Right renal pelvis (tissue), 4 donors: ENCODE measurements around the gene GLB1L. TPM values are rescaled to one million over a fixed set of nuclear protein-coding genes. Genes with fewer than 3 reads are reported as not detected.
"Not testable (repeated sequence)": the region's sequence is repeated elsewhere in the genome, so short reads cannot be mapped to it uniquely, and the experiment has no call there.

Source experiments
- DNase-seq, 4 donors: peaks; one replicate each; pipeline ENCODE4 v3.0.0-alpha.2; 2013; ENCODE audit warnings: low read depth in 4 of 4, low spot score in 3 of 4, missing footprints in 1 of 4
- polyA plus RNA-seq, 4 donors: library from polyadenylated mRNA; unstranded; fragments of 120-200 nt; gene quantifications; one replicate each; pipeline ENCODE4 v1.2.1, GENCODE V29; 2013; ENCODE audit not compliant: insufficient read length in 4 of 4

The GLB1L gene
- polyA plus RNA-seq, 4 donors, result 21.3 to 28.2 (median 24.2) TPM

DNA sequence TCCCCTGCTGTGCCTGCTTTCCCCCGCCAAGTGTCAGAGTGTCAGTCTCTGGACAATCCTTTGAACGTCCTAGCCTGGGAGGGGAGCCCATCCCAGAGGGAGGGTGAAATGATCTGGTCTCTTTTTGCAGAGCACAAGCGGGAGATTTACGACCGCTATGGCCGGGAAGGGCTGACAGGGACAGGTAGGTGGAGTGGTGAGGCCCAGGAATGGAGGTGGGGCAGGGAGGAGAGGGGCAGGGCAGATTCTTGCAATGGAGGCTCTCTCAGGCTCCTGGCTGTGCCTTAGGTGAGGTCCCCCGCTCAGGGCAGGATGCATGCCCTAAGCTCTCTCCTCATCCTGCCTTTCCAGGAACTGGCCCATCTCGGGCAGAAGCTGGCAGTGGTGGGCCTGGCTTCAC is 36.3 kb upstream of the GLB1L start:
- DNase-seq, result no peak

DNA sequence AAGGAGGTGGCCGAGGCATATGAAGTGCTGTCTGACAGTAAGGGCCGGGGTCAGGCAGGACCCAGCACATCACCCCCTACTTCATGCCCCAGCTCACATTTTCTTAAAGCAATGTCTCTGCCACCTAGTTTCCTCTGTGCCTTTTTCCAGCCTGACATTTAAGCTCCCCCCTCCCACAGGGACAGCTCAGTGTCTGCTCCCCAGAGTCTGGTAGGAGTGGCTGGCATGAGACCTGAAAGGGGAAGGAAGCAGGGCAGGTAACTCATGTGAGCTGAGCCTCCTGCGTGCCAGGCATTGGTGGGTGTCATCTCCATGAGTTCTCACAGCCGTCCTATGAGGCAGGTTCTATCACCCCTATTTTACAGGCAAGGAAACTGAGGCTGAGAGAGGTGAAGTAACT is 35.4 kb upstream of the GLB1L start:
- no peak for DNase-seq

DNA sequence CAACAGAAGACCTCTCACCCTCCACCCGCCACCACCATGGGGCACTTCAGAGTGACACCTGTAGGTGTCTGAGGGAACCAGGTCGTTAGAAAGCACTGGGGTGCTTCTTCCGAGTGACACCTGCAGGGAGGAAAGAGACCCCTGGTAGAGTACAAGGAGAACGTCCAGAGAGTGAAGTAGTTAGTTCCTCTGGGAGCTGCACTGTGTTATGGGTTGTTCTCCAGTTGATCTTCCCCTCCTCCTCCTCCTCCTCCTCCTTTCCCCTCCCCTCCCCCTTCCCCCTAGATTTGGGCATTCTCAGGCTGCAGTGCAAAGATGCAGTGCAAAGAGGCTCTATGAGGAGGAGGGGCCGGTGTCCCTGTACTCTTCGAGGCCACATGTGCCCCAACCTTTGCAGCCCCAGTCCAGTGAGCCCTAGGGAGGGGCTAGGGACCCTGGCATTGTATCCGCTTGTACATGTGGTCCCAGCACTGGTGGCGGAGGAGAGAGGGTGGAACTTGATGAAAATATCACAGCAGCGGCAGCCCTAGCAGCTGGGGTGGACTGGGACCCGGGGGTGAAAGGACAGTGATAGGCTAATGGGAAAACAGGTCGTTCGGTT is 34.8 kb upstream of the GLB1L start:
- no peak for DNase-seq

DNA sequence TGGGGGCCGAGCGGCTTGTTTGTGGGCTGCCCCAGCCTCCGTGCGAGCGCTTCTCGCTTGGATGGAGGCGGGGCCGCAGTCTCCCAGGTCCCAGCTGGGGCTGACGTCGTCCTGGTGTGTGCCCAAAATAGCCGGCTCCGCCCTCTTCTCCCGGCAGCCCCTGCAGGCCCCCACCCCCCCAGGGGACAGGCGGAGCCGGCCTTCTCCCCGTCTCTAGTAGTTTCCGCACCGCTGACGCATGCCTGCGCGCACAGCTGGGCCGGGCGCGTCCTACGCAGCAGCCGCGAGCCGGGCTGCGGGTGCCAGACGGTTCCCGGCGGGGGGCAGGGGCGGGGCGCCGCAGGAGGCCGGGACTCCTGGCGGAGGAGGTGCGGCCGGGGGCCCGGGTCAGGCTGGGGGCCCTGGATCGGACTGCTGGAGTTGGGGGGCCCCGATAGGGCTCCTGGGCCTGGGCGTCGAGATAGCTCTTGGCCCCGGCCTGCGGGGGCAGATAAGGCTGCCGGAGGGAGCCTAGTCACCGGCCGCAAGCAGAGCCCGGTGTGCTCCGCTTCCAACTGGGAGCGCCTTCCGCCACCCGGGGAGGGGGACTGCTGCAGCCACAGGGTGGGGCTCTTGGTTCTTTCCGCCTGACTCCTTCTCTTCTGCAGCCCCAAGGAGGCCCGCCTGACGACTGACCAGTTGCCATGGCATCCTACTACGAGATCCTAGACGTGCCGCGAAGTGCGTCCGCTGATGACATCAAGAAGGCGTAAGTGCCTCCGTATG is 34.1 kb upstream of the GLB1L start, which contains the start of gene DNAJB2:
Gene DNAJB2, plus strand, starts transcription at position 216 of the 765 bp plus-strand sequence. Its CDS starts 468 bp downstream, at position 684.
- peak; percentile 93 to 97 (median 94) for DNase-seq

DNA sequence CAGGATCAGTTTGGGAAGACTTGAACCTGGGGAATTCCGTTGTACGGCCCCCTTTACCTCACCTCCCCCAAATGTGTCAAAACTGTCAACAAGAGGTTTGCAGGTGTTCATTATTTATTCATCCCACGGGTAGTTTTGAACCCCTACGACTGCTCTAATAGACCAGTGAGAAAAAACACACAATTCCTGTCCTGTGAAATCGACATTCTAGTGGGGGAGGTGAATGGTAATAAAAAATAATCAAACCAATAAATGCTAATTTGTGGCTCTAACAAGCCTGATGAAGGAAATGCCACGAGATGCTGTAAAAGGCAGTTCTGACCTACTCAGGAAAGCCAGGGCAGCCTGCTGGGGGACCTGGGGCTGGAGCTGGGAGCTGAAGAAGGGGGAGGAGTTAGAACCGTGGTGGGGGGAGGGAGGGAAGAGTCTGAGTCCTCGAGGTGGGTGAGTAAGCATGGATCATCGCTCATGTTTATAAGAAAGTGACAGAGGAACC is 33.5 kb upstream of the GLB1L start:
- DNase-seq, result no peak

DNA sequence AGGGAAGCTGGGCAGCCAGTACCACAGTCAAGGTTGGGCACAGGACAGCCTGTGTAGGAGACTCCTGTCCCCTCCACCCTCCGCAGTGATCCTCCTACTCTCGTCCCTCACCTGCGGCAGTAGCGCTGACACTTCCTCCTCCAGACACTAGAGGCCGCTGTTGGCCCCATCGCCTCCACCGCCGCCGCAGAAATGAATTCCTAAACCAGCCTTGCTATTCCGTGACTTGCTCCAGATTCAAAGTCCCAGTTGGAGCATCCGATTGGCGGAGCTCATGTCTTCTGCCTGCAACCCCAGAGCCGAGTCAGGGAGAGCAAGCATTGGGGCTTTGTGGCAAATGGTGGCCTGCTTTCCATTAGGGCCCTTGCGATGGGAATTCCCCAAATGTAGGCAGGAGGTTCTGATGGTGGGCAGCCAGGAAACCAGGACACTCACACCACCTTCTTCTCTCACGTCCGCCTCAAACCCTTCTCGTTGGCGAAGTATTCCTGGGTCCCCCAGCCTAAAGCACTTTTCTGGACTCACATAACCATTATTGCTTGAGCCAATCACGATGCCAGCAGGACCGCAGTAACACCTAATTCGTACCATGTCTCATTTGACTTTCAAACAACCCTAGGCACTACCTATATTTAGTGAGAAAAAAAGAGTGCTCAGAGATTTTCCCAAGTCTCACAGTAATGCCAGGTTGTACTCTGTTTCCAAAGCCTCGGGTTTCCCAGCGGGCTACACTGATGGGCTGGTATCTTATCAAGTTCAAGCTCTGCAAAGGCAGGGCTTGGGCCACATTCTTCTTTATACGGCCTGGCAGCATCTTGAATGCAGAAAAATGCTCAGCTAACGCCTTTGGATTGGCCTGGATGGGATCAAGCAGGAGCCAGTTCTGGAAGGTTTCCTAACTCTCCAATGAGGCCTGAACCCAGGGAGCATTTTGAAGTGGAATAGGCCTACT is 32.7 kb upstream of the GLB1L start:
- peak in 1 of 4 donors; percentile 77 for DNase-seq

DNA sequence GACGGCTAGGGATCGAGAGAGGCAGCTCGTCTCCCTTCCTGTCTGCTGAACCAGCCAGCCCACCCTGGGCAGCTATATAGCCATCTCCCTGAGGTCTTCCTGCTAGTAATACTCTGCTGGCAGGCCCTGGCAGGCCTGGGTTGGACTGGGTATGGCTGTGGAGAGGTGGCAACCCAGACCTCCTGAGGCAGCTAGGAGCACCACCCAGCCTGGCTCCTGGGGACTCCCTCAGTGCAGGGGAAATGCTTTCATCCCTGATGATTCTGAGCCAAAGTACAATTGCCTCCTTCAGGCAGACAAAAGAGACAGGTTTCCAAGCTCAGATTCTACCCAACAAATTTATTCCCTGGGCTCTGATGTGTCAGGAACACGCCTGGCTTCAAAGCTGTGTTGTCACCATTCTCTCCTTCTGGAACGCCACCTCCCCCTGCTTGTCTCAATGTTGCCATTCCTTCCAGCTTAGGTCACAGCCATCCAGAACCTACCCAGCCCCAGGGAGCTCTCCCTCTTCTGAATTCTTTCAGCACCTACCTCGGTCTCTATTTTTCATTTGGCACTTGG is 29.2 kb upstream of the GLB1L start:
- DNase-seq, result no peak

DNA sequence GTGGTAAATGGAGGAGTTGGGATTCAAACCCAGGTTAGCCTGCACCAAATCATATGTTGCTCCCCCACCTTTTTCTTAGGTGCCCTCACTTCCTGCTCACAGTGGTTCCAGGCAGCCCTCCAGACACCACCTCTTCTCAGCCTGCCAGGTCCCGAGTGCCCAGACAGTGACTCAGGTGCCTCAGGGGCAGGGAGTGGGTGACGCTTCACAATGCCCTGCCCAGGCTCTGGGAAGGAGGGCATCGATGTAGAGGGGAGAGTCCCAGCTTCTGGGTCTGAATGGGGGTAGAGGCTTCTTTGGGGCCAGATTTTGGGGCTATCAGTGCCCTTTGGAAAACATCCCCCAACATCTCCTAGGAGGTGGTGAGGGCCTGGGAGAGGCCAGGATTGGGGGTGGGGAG is 28.7 kb upstream of the GLB1L start:
- no peak for DNase-seq

DNA sequence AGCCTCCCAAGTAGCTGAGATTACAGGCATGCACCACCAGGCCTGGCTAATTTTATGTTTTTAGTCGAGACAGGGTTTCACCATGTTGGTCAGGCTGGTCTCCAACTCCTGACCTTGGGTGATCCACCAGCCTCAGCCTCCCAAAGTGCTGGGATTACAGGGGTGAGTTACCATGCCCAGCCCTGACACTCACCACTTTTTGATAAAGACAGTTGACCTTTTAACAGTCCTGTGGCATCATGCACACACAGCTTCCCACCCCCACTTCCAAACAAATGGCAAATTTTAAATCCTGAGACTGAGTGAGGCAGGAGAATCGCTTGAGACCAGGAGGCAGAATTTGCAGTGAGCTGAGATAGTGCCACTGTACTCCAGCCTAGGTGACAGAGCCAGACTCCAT is 27.8 kb upstream of the GLB1L start:
- no peak for DNase-seq

DNA sequence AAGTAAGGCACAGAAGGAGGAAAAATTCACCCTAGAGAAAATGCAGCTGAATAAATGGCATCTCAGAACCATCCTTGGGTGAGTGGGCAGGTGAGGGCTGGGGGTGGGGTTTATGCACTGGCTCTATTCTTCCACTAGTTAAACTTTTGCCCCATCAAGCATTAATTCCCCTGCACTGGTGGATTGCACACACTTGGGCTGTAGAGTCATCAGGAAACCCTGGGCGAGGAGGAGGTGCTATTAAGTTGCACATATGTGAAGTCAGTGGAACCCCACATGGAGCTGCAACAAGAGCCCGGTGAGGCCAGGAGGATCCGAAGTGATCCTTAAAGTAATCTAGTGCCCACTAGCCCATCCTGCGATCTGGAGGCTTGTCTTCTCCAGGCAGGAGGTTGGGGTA is 27.1 kb upstream of the GLB1L start:
- no peak for DNase-seq

DNA sequence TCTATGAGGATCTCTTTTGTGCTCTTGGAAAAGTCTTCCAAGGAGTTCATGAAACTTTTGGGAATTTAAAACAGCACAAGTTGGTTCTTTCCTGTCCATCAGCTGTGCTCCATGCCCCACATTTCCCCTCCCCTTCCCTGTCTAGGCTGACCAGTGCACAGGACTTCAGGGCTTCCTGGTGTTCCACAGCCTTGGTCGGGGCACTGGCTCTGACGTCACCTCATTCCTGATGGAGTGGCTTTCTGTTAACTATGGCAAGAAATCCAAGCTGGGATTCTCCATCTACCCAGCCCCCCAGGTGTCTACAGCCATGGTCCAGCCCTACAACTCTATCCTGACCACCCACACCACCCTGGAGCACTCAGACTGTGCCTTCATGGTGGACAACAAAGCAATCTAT is 25.8 kb upstream of the GLB1L start:
- no peak for DNase-seq

DNA sequence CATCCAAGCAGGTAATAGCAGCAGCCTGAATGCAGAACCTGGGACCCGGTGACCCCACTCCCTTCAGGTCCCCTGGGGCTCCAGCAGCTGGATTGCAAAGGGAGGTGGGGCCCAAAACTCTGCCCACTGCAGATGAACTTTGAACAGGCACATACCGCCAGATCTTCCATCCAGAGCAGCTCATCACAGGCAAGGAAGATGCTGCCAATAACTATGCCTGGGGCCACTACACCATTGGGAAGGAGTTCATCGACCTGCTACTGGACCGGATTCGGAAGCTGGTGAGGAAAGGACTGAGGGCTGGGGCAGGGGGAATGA is 24.8 kb upstream of the GLB1L start:
- no peak for DNase-seq

DNA sequence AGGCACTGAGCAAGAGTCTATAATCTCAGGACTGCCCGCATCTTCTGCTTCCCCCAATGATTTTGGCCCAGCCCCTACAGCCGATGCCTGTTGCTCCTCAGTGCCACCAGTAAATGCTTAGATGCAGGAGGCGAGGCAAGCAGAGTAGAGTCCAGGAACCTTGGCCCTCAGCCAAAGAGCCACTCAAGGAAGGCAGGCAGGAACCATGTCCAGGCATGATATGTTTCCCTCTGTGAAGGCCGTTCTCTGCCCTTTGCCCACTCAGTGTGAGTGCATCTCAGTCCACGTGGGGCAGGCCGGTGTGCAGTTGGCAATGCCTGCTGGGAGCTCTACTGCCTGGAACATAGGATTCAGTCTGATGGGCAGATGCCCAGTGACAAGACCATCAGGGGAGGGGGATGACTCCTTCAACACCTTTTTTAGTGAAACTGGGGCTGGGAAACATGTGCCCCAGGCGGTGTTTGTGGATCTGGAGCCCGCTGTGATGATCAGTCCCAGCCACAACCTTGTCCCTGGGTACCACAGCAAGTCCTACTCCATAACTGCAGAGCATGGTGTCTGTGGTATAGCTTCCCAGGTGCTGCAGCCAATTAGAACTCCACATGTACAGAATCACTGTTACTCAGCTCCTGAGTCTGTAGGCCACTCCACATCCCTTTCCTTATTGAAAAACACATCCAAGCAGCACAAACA is 24.3 kb upstream of the GLB1L start:
- no peak for DNase-seq

DNA sequence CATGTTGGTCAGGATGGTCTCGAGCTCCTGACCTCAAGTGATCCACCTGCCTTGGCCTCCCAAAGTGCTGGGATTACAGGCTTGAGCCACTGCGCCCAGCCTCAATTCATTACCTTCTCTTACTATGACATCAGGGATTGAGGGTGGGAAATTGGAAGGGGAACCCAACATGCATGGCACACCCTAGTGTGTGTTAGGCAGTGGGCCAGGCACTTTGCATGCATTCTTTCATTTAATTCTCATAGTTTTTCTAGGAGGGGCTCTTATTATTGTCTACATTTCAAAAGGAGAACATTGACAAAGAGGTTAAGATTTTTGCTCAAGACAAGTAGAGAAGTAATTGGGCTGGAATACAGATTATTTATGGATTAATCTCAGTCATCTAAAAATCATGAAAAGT is 23.1 kb upstream of the GLB1L start:
- no peak for DNase-seq

DNA sequence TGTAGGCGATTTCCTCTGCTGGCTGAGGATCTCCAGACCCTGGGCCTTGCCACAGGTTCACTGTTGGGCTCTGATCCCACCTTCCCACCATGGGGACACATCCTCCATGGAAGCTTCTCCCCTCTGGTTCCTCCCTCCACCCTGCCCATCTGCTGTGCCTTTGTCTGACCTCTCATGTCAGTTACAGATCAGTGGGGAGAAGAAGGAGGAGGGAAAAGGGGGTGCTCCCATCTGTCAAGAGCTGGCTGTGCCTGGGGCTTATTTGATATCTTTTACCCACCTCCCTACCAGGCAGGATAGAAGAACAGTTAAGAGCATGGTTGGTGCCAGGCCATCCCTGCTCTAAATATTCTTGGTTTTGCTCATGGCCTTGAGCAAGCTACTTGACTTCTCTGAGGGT is 21.6 kb upstream of the GLB1L start:
- DNase-seq, result no peak

DNA sequence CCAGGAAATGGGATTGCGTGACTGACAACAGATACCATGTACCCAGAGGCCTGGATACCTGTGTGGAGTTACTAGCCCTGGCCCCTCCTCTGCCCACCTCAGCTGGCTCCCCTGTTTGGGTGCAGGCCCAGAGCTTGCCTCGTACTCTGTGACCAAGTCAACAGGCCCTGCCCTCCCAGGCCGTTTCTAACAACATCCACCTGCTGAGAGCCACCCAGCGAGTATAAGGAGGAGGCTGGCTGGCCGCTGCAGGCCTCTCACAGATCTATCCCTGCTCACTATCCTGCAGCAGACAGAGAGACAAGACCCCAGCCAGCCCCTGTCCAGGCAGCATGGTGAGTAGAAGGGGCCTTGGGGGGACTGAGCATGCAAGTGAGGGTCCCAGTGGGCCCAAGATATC is 21.0 kb upstream of the GLB1L start:
- DNase-seq, result no peak

DNA sequence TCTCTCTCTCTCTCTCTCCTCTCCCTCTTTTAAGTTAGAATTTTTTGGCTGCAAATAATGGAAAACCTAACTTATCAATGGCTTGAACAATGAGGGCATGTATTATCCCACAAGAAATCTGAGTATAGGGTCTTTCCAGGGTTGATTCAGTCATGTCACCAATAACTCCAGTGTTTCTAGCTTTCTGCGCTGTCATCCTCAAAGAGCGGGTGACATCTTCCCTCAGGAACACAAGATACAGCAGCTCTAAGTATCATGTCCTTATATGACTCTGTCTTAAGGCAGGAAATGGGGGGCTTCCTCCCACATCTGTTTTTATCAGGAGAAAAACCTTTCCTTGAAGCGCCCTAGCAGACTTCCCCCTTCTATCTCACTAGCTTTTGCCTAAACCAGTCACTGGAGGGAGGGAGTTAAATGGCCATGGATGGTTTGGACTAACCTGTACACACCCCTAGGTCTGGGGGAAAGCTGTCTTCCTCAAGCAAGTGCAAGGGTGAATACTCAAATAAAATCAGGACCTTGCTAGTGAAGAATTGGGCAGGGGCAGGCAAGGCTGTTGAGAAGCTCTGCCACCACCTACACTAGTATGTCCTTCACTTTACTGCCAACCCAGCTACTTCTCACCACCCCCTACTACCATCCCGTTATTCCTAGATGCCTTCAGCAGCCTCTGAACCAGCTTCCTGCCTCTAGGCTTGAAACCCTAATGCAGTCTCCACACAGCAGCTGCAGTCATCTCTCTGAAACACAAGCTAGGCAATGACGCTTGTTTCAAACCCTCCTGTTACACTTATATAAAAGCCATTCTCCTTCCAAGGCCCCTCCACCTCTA is 16.0 kb upstream of the GLB1L start:
- DNase-seq, result no peak

DNA sequence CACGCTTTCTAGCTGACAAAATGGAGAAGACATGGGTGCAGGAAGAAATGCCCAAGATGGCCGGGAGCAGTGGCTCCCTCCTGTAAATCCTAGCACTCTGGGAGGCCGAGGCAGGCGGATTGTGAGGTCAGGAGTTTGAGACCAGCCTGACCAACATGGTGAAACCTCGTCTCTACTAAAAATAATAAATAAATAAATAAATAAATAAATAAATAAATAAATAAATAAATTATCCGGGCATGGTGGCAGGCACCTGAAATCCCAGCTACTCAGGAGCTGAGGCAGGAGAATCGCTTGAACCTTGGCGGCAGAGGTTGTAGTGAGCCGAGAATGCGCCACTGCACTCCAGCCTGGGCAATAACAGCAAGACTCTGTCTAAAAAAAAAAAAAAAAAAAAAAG is 13.7 kb upstream of the GLB1L start:
- DNase-seq, result not testable (repeated sequence)

DNA sequence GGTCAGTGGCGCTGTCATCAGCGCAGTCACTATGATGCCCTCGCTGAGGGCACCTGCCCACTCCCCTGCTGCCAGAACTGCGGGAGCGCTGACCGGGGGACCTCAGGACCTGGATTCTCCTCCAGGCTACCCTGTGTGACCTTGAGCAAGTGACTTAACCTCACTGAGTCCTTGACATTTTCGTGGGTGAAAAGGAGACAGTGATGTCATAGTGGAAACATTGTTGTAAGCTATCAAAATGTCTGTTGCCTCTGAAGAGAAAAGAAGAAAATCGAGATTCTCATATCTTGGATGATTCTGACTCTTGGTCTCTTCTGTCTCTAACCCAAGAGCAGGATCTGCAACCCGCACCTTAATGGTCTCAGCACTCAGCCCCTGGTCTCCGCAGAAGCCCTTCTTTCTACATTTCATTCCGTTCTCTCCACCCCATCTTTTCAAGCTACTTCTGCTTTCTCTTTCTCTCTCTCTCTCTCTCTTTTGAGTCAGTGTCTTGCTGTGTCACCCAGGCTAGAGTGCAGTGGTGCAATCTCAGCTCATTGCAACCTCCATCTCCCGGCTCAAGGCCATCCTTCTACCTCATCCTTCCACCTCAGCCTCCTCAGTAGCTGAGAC is 9.5 kb upstream of the GLB1L start:
- DNase-seq, result no peak
